ENCODE measurements around the gene MCF2L.

DNA sequence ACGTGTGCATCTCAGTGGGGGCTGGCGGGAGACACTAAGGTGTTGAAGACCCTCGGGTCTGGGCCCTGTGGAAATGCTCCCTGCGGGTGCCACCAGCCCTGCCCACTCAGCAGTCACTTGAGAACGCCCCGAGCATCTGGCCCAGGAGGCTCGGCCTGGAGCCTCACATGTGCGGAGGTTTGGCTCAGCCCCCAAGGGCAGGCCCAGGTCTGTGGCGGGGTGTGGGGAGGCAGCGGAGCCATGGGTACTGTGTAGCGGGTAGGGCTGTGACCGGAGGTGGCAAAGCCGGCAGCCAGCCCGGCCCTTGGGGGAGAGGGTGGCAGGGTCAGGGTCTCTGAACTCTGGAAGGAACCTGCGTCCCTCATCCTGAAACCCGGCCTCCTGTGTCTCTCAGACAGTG is 37.6 kb downstream of the MCF2L start:
- TF ChIP-seq, protein P1, sequence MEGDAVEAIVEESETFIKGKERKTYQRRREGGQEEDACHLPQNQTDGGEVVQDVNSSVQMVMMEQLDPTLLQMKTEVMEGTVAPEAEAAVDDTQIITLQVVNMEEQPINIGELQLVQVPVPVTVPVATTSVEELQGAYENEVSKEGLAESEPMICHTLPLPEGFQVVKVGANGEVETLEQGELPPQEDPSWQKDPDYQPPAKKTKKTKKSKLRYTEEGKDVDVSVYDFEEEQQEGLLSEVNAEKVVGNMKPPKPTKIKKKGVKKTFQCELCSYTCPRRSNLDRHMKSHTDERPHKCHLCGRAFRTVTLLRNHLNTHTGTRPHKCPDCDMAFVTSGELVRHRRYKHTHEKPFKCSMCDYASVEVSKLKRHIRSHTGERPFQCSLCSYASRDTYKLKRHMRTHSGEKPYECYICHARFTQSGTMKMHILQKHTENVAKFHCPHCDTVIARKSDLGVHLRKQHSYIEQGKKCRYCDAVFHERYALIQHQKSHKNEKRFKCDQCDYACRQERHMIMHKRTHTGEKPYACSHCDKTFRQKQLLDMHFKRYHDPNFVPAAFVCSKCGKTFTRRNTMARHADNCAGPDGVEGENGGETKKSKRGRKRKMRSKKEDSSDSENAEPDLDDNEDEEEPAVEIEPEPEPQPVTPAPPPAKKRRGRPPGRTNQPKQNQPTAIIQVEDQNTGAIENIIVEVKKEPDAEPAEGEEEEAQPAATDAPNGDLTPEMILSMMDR (IDR thresholded peaks at IDR 0.05): no peak
- TF ChIP-seq POLR2A (IDR thresholded peaks at IDR 0.05): no peak

Data from body of pancreas (tissue), 4 donors.